Activated CD4-positive, alpha-beta T cell treated with anti-CD3 and anti-CD28 coated beads for 24 hours (primary cell): Measurements from ENCODE around the gene TENM3.

ENCODE experiments used
- DNase-seq, 2 donors: peaks; one replicate each; pipeline ENCODE4 v3.0.0-alpha.2; 2020; ENCODE audit warnings: low read depth in 2 of 2

The TENM3 gene

GRCh38 chr4:182620111-182620980 lies 377.1 kb downstream of the TENM3 start:
- DNase-seq = no peak

GRCh38 chr4:182624281-182624680 lies 381.1 kb downstream of the TENM3 start:
- DNase-seq = no peak

GRCh38 chr4:182625193-182625592 lies 382.0 kb downstream of the TENM3 start:
- DNase-seq = no peak

- DNase-seq = no peak
Observed at GRCh38 chr4:182627996-182628395, 384.8 kb downstream of the TENM3 start.

GRCh38 chr4:182628544-182628943 lies 385.3 kb downstream of the TENM3 start:
- DNase-seq = no peak

GRCh38 chr4:182629096-182629495 lies 385.9 kb downstream of the TENM3 start:
- DNase-seq = no peak

GRCh38 chr4:182640491-182640890 lies 397.3 kb downstream of the TENM3 start:
- DNase-seq = no peak

DNA sequence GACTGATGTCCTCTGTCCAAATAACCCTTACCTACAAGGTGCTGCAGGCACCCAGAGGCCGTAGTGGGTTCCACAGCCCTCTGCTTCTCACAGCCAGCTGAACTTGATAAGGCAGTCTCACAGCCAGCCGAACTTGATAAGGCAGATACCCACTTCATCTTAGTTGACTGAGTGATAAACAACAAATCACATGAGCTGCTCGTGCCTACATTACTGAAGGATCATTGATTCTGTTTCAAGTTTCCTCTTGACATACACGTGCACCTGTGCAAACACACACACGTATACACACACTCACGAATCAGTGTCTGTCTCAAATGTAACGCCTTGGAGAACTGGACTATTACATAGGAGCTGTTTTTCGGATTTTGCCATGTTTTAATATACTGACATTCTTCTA lies 397.7 kb downstream of the TENM3 start:
- no peak for DNase-seq

- no peak for DNase-seq
Observed at GRCh38 chr4:182642831-182643230, 399.6 kb downstream of the TENM3 start.

DNA sequence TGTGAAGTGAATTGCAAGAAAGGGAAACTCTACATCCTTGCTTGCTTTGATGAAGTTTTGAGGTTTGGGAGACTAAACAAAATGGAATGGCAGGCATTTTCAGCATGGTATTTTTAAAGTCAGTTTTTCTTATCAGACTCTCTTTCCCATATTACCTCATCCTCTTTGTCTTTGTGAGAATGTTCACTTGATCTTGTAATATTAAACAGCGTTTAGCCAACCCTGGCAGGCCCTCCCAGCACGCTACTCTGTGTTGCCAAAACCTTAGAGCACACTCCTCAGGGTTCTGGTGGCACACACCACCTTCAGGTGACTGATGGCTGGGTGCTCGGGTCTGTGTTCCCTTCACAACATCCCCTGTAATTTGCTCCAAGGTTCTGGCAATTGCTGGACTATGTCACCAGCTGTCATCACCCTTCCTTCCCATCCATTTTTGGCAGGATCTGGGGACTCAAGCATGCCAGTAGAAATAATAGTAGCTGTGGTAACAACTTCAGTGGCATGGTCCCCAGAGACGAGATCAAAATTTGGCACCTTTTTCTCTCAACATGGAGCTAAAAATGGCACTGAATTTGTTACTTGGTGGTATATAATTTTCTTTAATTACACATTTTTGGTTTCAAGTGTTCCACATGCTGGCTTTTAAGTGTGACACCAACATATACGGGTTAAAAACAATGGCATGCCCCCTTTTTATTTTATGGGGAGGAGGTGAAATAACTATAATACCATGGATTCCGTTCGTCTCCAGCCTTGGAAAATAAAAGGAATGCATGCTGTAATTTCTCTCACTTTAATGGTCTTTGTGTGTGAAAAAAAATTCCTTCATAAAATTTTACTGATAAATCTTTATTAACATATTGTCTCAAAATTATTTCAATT lies 400.8 kb downstream of the TENM3 start:
- no peak for DNase-seq

- no peak for DNase-seq
Observed at GRCh38 chr4:182644683-182645050, 401.5 kb downstream of the TENM3 start.

DNA sequence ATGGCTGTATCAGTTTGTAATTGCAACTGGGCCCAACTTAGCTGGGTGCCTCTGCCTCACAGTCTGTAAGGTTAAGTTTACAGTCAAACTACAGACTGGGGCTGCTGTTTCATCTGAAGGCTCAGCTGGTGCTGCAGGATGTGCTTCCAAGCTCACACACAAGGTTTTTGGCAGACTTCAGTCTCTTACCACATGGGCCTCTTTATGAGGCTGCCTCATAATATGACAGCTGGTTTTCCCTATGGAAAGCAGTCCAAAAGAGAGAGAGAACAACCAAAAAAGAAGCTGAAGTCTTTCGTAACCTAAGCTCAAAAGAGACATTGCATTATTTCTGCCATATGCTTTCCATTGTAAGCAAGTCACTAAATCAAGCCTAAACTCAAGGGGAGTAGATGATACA lies 402.3 kb downstream of the TENM3 start:
- no peak for DNase-seq

- no peak for DNase-seq
Observed at GRCh38 chr4:182647646-182648300, 404.6 kb downstream of the TENM3 start.

DNA sequence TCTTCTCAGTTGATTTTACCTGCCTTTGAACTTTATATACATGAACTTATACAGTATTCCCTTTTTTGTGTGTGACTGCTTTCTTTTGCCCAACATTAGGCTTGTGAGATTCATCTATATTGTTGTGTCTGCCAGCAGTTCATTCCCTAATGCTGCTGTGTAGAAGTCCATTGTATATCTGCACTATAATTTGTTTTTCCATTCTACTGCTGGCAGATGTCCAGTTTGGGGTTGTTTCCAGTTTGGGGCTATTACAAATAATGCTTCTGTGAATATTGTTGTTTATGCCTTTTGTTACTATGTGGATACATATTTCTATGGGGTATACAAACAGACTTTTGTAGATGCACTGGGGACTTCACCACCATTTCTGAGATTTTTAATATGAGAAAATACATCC lies 405.6 kb downstream of the TENM3 start:
- no peak for DNase-seq

GRCh38 chr4:182649698-182650477 lies 406.7 kb downstream of the TENM3 start:
- no peak for DNase-seq

DNA sequence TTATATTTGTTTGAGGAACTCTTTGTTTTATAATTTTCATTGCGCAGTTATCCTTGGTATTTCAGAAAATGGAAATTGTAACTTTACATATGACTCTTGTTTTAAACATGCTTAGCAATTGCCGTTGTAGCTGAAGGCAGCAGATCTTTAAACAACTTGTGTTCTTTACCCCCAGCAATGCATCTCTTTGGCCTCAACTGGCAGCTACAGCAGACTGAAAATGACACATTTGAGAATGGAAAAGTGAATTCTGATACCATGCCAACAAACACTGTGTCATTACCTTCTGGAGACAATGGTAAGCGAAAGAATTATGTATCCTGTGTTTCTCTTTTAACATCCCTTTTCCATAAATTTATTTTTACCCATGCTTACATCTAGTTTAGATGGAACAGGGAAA lies 410.4 kb downstream of the TENM3 start:
- DNase-seq = no peak

- no peak for DNase-seq
Observed at GRCh38 chr4:182655340-182655739, 412.1 kb downstream of the TENM3 start.

GRCh38 chr4:182662551-182662950 lies 419.3 kb downstream of the TENM3 start:
- DNase-seq = no peak

DNA sequence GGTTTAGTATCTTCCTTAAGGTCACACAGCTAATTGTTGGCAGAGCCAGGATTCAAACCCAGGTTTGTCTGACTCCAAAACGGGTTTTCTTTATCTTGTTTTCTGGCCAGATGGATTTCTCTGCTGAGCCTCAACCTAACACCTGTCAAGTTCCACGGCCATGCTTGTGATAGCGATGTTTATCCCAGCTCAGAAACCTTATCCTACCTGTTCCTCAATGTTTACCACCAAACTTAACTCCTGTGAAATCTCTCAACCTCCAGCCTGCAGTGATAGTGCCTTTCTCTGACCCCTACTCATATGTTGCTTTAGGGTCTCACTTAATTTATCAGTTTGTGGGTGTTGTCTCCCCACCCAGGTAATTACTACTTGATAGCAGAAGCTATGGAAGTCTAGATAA lies 428.0 kb downstream of the TENM3 start:
- DNase-seq = no peak

DNA sequence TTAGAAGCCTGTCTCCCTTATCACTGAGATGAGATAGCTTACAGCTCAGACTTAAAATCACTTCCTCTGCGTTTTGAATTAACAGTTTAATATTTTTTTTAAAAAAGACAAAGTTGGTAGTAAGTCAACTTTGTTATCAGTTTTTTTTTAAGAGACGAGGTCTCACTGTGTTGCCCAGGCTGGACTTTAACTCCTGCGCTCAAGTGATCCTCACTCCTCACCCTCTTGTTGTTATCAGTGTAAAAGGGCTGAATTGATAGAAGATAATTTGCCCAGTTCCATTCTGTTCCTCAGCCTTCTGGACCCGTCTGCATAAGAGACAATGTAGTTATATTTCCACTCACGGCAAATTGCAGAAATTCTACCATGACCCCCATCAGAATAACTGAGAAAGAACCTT lies 428.5 kb downstream of the TENM3 start:
- no peak for DNase-seq

- DNase-seq = no peak
Observed at GRCh38 chr4:182678590-182678989, 435.4 kb downstream of the TENM3 start.

- DNase-seq = no peak
Observed at GRCh38 chr4:182679533-182679932, 436.3 kb downstream of the TENM3 start.
